ENCODE measurements around the gene CARD11.

CARD11 gene

GRCh38 chr7:3043544-3044371, at the start of gene CARD11:
CARD11 (minus strand) TSS chr7:3043867; CDS start chr7:2958506, 85,361 bp downstream.
- Histone ChIP-seq H3K9ac (ENCODE audit: low read length) (no peak within 1 kb of the TSS), H3K36me3 (ENCODE audit: control insufficient read depth, insufficient read depth, low read length) (no peaks in the 10 kb centered on the region), H3K27ac (ENCODE audit: low read depth, low read length) (no peak within 1 kb of the TSS), H3K27me3 (ENCODE audit: control insufficient read depth, insufficient read depth, low read length) (peaks cover 2% of the 10 kb centered on the region), H3K4me1 (ENCODE audit: control insufficient read depth, insufficient read depth, low read length) (no peaks in the 10 kb centered on the region), H3K4me3 (ENCODE audit: low read length) (no peak within 1 kb of the TSS)

- Histone ChIP-seq H3K27ac (ENCODE audit: low read depth, low read length) (no peak overlapping the region), H3K36me3 (ENCODE audit: control insufficient read depth, insufficient read depth, low read length) (no peaks in the 10 kb centered on the region), H3K4me1 (ENCODE audit: control insufficient read depth, insufficient read depth, low read length) (no peaks in the 10 kb centered on the region), H3K27me3 (ENCODE audit: control insufficient read depth, insufficient read depth, low read length) (no peaks in the 10 kb centered on the region), H3K4me3 (ENCODE audit: low read length) (no peak overlapping the region), H3K9ac (ENCODE audit: low read length) (no peak overlapping the region)
Observed at GRCh38 chr7:3092468-3092867, 48.8 kb upstream of the CARD11 start.

- Histone ChIP-seq H3K27ac (ENCODE audit: low read depth, low read length) (no peak overlapping the region), H3K4me1 (ENCODE audit: control insufficient read depth, insufficient read depth, low read length) (no peaks in the 10 kb centered on the region)
Observed at GRCh38 chr7:3091631-3092030, 48.0 kb upstream of the CARD11 start.

GRCh38 chr7:3089493-3089892, 45.8 kb upstream of the CARD11 start:
- Histone ChIP-seq H3K36me3 (ENCODE audit: control insufficient read depth, insufficient read depth, low read length) (no peaks in the 10 kb centered on the region), H3K4me1 (ENCODE audit: control insufficient read depth, insufficient read depth, low read length) (no peaks in the 10 kb centered on the region), H3K9ac (ENCODE audit: low read length) (no peak overlapping the region), H3K4me3 (ENCODE audit: low read length) (no peak overlapping the region), H3K27ac (ENCODE audit: low read depth, low read length) (no peak overlapping the region), H3K27me3 (ENCODE audit: control insufficient read depth, insufficient read depth, low read length) (no peaks in the 10 kb centered on the region)

More at GRCh38 chr7:3091631-3092030, 48.0 kb upstream of the CARD11 start:
- Histone ChIP-seq H3K4me3 (ENCODE audit: low read length) (no peak overlapping the region), H3K36me3 (ENCODE audit: control insufficient read depth, insufficient read depth, low read length) (no peaks in the 10 kb centered on the region), H3K27me3 (ENCODE audit: control insufficient read depth, insufficient read depth, low read length) (no peaks in the 10 kb centered on the region), H3K9ac (ENCODE audit: low read length) (no peak overlapping the region)

GRCh38 chr7:3087243-3087755, 43.6 kb upstream of the CARD11 start:
- H3K27me3 ChIP-seq (ENCODE audit: control insufficient read depth, insufficient read depth, low read length) = no peaks in the 10 kb centered on the region
- no peak overlapping the region for H3K27ac ChIP-seq (ENCODE audit: low read depth, low read length)
- H3K4me3 ChIP-seq (ENCODE audit: low read length) = no peak overlapping the region
- no peak overlapping the region for H3K9ac ChIP-seq (ENCODE audit: low read length)
- H3K4me1 ChIP-seq (ENCODE audit: control insufficient read depth, insufficient read depth, low read length) = no peaks in the 10 kb centered on the region
- no peaks in the 10 kb centered on the region for H3K36me3 ChIP-seq (ENCODE audit: control insufficient read depth, insufficient read depth, low read length)

GRCh38 chr7:3083350-3083749, 39.7 kb upstream of the CARD11 start:
- H3K4me3 ChIP-seq (ENCODE audit: low read length) = no peak overlapping the region
- no peaks in the 10 kb centered on the region for H3K4me1 ChIP-seq (ENCODE audit: control insufficient read depth, insufficient read depth, low read length)
- no peaks in the 10 kb centered on the region for H3K27me3 ChIP-seq (ENCODE audit: control insufficient read depth, insufficient read depth, low read length)
- H3K27ac ChIP-seq (ENCODE audit: low read depth, low read length) = no peak overlapping the region
- no peaks in the 10 kb centered on the region for H3K36me3 ChIP-seq (ENCODE audit: control insufficient read depth, insufficient read depth, low read length)
- no peak overlapping the region for H3K9ac ChIP-seq (ENCODE audit: low read length)

- Histone ChIP-seq H3K9ac (ENCODE audit: low read length) (no peak overlapping the region), H3K36me3 (ENCODE audit: control insufficient read depth, insufficient read depth, low read length) (no peaks in the 10 kb centered on the region), H3K27me3 (ENCODE audit: control insufficient read depth, insufficient read depth, low read length) (no peaks in the 10 kb centered on the region), H3K4me3 (ENCODE audit: low read length) (no peak overlapping the region), H3K4me1 (ENCODE audit: control insufficient read depth, insufficient read depth, low read length) (no peaks in the 10 kb centered on the region), H3K27ac (ENCODE audit: low read depth, low read length) (no peak overlapping the region)
Observed at GRCh38 chr7:3082831-3083230, 39.2 kb upstream of the CARD11 start.

GRCh38 chr7:3082386-3082785, 38.7 kb upstream of the CARD11 start:
- no peaks in the 10 kb centered on the region for H3K27me3 ChIP-seq (ENCODE audit: control insufficient read depth, insufficient read depth, low read length)
- H3K4me3 ChIP-seq (ENCODE audit: low read length) = no peak overlapping the region

GRCh38 chr7:3080106-3080505, 36.4 kb upstream of the CARD11 start:
- no peak overlapping the region for H3K27ac ChIP-seq (ENCODE audit: low read depth, low read length)
- no peak overlapping the region for H3K4me3 ChIP-seq (ENCODE audit: low read length)
- no peaks in the 10 kb centered on the region for H3K27me3 ChIP-seq (ENCODE audit: control insufficient read depth, insufficient read depth, low read length)
- no peak overlapping the region for H3K9ac ChIP-seq (ENCODE audit: low read length)
- no peaks in the 10 kb centered on the region for H3K4me1 ChIP-seq (ENCODE audit: control insufficient read depth, insufficient read depth, low read length)
- no peaks in the 10 kb centered on the region for H3K36me3 ChIP-seq (ENCODE audit: control insufficient read depth, insufficient read depth, low read length)

More at GRCh38 chr7:3082386-3082785, 38.7 kb upstream of the CARD11 start:
- H3K4me1 ChIP-seq (ENCODE audit: control insufficient read depth, insufficient read depth, low read length) = no peaks in the 10 kb centered on the region
- no peak overlapping the region for H3K9ac ChIP-seq (ENCODE audit: low read length)
- no peak overlapping the region for H3K27ac ChIP-seq (ENCODE audit: low read depth, low read length)
- H3K36me3 ChIP-seq (ENCODE audit: control insufficient read depth, insufficient read depth, low read length) = no peaks in the 10 kb centered on the region

- no peaks in the 10 kb centered on the region for H3K27me3 ChIP-seq (ENCODE audit: control insufficient read depth, insufficient read depth, low read length)
- H3K4me3 ChIP-seq (ENCODE audit: low read length) = no peak overlapping the region
- no peaks in the 10 kb centered on the region for H3K4me1 ChIP-seq (ENCODE audit: control insufficient read depth, insufficient read depth, low read length)
- no peak overlapping the region for H3K9ac ChIP-seq (ENCODE audit: low read length)
- H3K36me3 ChIP-seq (ENCODE audit: control insufficient read depth, insufficient read depth, low read length) = no peaks in the 10 kb centered on the region
- H3K27ac ChIP-seq (ENCODE audit: low read depth, low read length) = no peak overlapping the region
Observed at GRCh38 chr7:3078514-3078913, 34.8 kb upstream of the CARD11 start.

- Histone ChIP-seq H3K27me3 (ENCODE audit: control insufficient read depth, insufficient read depth, low read length) (no peaks in the 10 kb centered on the region), H3K27ac (ENCODE audit: low read depth, low read length) (no peak overlapping the region), H3K9ac (ENCODE audit: low read length) (no peak overlapping the region), H3K4me3 (ENCODE audit: low read length) (no peak overlapping the region), H3K4me1 (ENCODE audit: control insufficient read depth, insufficient read depth, low read length) (no peaks in the 10 kb centered on the region), H3K36me3 (ENCODE audit: control insufficient read depth, insufficient read depth, low read length) (no peaks in the 10 kb centered on the region)
Observed at GRCh38 chr7:3076700-3077099, 33.0 kb upstream of the CARD11 start.

GRCh38 chr7:3076163-3076562, 32.5 kb upstream of the CARD11 start:
- Histone ChIP-seq H3K27ac (ENCODE audit: low read depth, low read length) (no peak overlapping the region), H3K4me3 (ENCODE audit: low read length) (no peak overlapping the region), H3K36me3 (ENCODE audit: control insufficient read depth, insufficient read depth, low read length) (no peaks in the 10 kb centered on the region), H3K27me3 (ENCODE audit: control insufficient read depth, insufficient read depth, low read length) (no peaks in the 10 kb centered on the region), H3K9ac (ENCODE audit: low read length) (no peak overlapping the region), H3K4me1 (ENCODE audit: control insufficient read depth, insufficient read depth, low read length) (no peaks in the 10 kb centered on the region)

GRCh38 chr7:3075441-3075840, 31.8 kb upstream of the CARD11 start:
- Histone ChIP-seq H3K4me1 (ENCODE audit: control insufficient read depth, insufficient read depth, low read length) (no peaks in the 10 kb centered on the region), H3K9ac (ENCODE audit: low read length) (no peak overlapping the region), H3K27ac (ENCODE audit: low read depth, low read length) (no peak overlapping the region), H3K36me3 (ENCODE audit: control insufficient read depth, insufficient read depth, low read length) (no peaks in the 10 kb centered on the region), H3K4me3 (ENCODE audit: low read length) (no peak overlapping the region), H3K27me3 (ENCODE audit: control insufficient read depth, insufficient read depth, low read length) (no peaks in the 10 kb centered on the region)

Data from rectal smooth muscle tissue (tissue), 1 donor.